Activated CD4-positive, alpha-beta T cell treated with anti-CD3 and anti-CD28 coated beads, Interleukin-2, amount 50 U/mL, for 48 hours (primary cell): ENCODE measurements around the gene IL12RB1.
"Not testable (repeated sequence)": the region's sequence is repeated elsewhere in the genome, so short reads cannot be mapped to it uniquely, and the experiment has no call there.

Source experiments
- DNase-seq, 2 experiments: peaks; one replicate each; pipeline ENCODE4 v3.0.0-alpha.2; 2020

Gene IL12RB1

GRCh38 chr19:18110609-18111232 lies 24.0 kb upstream of the IL12RB1 start:
- DNase-seq: no peak

DNA sequence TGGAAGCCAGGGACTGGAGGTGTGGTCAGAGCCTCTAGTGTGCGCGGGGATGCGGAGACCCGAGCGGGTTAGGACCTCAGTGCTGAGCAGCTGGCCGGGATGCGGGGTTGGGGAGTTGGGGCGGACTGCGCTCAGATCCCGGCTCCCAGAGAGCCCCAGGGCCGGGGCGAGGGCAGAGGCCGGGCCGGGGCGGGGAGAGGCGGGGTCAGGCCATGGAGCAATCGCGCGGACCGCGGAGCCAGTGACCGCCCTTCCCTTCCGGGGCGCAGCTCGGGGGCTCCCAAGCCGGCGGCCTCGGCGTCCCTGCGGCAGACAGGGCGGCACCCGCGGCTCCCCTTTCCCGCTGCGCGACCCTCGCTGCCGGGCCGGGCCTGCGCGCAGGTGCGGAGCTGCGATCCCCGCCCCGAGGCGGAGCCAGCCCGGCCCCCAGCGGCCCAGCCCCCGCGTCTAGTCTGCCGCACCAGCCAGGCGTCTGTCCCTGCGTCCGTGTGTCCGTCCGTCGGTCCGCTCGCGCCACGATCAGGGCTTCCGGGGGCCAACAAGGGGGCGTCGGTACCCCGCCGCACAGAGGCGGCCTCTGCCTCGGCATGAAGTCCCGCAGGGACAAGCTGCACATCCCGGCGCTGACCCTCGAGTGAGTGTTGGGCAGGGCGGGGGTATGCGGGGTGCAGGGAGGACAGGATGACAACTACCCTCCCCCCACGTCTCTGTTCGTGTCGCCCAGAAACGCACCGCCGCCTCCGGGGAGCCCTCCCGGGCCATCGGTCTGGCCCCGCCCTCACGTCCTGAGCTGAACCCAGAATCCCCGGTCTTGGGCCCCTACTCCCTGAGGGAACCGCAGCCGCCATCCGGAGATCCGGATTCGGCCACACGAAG lies 23.2 kb upstream of the IL12RB1 start:
- DNase-seq: peak; percentile 64 to 70

GRCh38 chr19:18109341-18109732 lies 22.6 kb upstream of the IL12RB1 start:
- DNase-seq: no peak

GRCh38 chr19:18108897-18109296 lies 22.2 kb upstream of the IL12RB1 start:
- DNase-seq: no peak

GRCh38 chr19:18107235-18107634 lies 20.5 kb upstream of the IL12RB1 start:
- DNase-seq: no peak

GRCh38 chr19:18105259-18105658 lies 18.5 kb upstream of the IL12RB1 start:
- DNase-seq: not testable (repeated sequence)

DNA sequence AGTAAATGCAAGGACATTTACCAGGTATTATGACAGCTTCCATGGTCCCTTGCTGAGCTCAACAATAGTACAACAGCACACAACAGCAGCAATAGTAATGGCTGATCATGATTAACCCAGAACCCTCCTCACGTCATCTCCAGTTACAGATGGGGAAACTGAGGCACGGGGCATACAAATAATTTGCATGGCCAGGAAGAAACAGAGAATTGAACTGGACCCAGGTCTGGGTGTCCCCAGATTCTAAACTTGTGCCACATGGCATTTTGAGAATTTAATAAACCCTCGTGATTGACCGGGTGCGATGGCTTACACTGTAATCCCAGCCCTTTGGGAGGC lies 18.0 kb upstream of the IL12RB1 start:
- no peak for DNase-seq

- DNase-seq: no peak
These were observed 16.3 kb upstream of the IL12RB1 start for GRCh38 chr19:18102916-18103542.

- DNase-seq: no peak
These were observed 14.5 kb upstream of the IL12RB1 start for GRCh38 chr19:18101268-18101667.

DNA sequence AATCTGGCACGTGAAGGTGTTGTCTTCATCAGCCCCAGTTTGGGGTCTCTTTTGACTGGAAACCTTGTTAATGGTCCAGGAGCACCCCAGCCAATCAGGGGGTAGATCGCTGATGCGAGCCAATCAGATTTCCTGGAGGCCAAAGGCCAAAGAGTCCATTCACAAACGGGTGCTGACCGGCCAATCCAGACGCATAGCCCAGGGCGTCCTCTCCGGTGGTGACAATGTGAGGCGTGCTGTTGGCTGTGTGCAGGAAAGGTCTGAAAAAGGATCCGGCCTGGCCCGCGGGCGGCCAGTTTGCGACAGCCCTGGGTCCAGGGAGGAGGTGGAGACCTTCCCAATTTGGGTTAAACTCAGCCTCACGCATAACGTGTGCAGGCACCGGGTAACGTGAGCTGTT lies 14.0 kb upstream of the IL12RB1 start:
- no peak for DNase-seq

- DNase-seq: no peak
These were observed 12.9 kb upstream of the IL12RB1 start for GRCh38 chr19:18099623-18099995.

GRCh38 chr19:18098891-18099622 lies 12.3 kb upstream of the IL12RB1 start:
- peak in 1 of 2 experiments; percentile 55 for DNase-seq

GRCh38 chr19:18097993-18098890 lies 11.5 kb upstream of the IL12RB1 start:
- no peak for DNase-seq

GRCh38 chr19:18097217-18097992 lies 10.7 kb upstream of the IL12RB1 start, which contains the start of gene MAST3:
Gene MAST3, plus strand, starts transcription at chr19:18097778. Its CDS starts 15 bp downstream, at chr19:18097793.
- DNase-seq: peak; percentile 92

GRCh38 chr19:18096258-18096657 lies 9.5 kb upstream of the IL12RB1 start:
- DNase-seq: no peak

DNA sequence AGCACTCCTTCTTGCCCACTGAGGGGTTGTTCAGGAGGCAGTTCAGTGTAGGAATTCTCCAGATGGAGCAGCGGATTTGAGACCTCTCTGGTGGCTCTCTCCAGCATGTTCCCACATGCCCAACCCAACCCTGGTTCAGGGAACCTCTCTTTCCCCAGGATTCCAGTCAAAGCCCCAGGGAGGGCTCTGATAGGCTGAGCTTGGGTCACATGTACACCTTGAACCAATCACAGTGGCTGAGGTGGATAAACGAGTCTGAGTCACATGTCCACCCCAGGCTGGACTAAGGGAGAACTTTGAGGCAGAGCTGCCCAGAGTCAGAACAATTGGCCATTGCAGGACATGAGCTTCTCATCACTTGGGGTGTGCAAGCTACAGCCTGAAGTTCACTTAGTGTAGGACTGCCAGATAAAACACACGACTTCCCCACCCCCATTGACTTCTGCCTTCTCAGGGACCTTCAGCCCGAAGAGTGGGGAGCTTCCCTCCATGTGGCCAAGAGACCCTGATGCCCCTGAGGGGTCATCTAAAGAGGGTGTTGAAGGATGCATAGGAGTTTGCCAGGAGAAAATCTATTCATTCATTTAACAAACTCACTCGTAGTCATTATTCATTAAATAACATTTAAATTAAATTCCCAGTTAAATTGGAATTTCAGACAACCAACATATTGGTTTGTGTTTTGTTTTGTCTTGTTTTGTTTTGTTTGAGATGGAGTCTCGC lies 6.9 kb upstream of the IL12RB1 start:
- no peak for DNase-seq

GRCh38 chr19:18091217-18091608 lies 4.5 kb upstream of the IL12RB1 start:
- peak; percentile 85 to 90 for DNase-seq

GRCh38 chr19:18090545-18091216 lies 3.9 kb upstream of the IL12RB1 start:
- no peak for DNase-seq

GRCh38 chr19:18089726-18090125 lies 3.0 kb upstream of the IL12RB1 start:
- no peak for DNase-seq

DNA sequence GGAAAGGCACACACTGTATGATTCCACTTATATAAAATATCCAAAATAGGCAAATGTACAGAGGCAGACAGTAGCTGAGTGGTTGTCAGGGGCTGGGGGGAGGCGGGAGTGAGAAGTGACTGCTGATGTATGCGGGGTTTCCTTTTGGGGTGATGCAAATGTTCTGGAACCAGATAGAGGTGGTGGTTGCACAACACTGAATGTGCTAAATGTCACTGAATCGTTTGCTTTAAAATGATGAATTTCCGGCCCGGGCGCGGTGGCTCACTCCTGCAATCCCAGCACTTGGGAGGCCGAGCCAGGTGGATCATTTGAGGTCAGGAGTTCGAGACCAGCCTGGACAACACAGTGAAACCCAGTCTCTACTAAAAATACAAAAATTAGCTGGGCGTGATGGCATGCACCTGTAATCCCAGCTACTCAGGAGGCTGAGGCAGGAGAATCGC lies 2.4 kb upstream of the IL12RB1 start:
- DNase-seq: peak; percentile 66 to 76
